ENCODE data around the gene TLE2. TPM values are rescaled to one million over a fixed set of nuclear protein-coding genes. Genes with fewer than 3 reads are reported as not detected.

TLE2 gene
- total RNA-seq (2014; rRNA removed; shearing (Covaris generic)) = 9.6 and 18.7 TPM in 2 replicates

- Histone ChIP-seq H3K4me3 (ENCODE audit: insufficient read depth, low read depth, low read length) (peak within 1 kb of the TSS; percentile 56), H3K27me3 (ENCODE audit: control insufficient read depth, insufficient read depth, low read length) (peaks cover 36% of the 10 kb centered on the region), H3K36me3 (replicated peaks; ENCODE audit: control insufficient read depth, insufficient read depth, low read length) (no peaks in the 10 kb centered on the region)
- peak; percentile 84 for DNase-seq
Observed at GRCh38 chr19:3029065-3029923, at the start of gene TLE2. Gene TLE2 (minus strand): TSS chr19:3029280. CDS start chr19:3028904, 376 bp downstream.

DNA sequence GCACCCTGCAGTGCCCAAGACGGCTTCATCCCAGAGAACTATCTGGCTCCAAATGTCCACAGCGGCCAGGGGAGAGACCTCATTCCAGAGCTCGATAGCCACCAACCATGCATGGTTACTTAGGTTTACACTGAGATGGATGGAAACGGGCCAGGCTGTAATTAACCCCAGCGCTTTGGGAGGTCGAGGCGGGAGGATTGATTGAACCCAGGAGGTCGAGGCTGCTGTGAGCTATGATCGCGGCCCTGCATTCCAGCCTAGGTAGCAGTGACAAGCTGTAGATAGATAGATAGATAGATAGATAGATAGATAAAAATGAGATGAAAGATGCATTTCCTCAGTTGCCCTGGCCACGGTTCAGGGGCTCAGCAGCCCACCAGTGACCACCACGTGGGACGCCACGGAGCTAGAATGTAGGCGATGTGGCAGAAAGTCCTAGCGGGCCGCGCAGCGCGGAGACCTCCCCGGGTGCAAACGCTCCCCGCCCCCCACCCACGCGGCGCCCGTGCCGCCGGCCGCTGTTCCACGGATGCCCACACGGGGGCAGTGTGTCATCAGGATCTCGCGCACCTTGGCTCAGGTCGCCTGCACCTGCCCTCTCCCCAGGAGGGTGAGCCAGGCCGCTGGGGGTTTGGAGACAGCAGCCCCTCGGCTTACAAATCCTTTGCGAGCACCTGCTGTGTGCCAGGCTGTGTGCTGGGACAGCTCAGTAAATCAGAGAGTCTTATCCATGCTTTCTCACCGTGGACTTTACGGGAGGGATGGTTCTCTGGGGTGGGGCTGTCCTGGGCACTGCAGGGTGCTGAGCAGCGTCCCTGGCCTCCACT is 46.7 kb upstream of the TLE2 start:
- Histone ChIP-seq H3K4me3 (ENCODE audit: insufficient read depth, low read depth, low read length) (peak overlapping the region; percentile 14; the same call in 1 of the 2 replicates), H3K36me3 (replicated peaks; ENCODE audit: control insufficient read depth, insufficient read depth, low read length) (no peaks in the 10 kb centered on the region), H3K27me3 (ENCODE audit: control insufficient read depth, insufficient read depth, low read length) (peaks cover 2% of the 10 kb centered on the region; the same call in 1 of the 2 replicates)
- DNase-seq = peak; percentile 95

- no peak for DNase-seq
- no peak overlapping the region for H3K4me3 ChIP-seq (ENCODE audit: insufficient read depth, low read depth, low read length)
- no peaks in the 10 kb centered on the region for H3K36me3 ChIP-seq (replicated peaks; ENCODE audit: control insufficient read depth, insufficient read depth, low read length)
- peaks cover 2% of the 10 kb centered on the region; the same call in 1 of the 2 replicates for H3K27me3 ChIP-seq (ENCODE audit: control insufficient read depth, insufficient read depth, low read length)
Observed at GRCh38 chr19:3073931-3074595, 45.0 kb upstream of the TLE2 start.

GRCh38 chr19:3073159-3073563 is 44.1 kb upstream of the TLE2 start:
- Histone ChIP-seq H3K36me3 (replicated peaks; ENCODE audit: control insufficient read depth, insufficient read depth, low read length) (no peaks in the 10 kb centered on the region), H3K4me3 (ENCODE audit: insufficient read depth, low read depth, low read length) (no peak overlapping the region), H3K27me3 (ENCODE audit: control insufficient read depth, insufficient read depth, low read length) (peaks cover 2% of the 10 kb centered on the region; the same call in 1 of the 2 replicates)
- DNase-seq = peak; percentile 69

- Histone ChIP-seq H3K27me3 (ENCODE audit: control insufficient read depth, insufficient read depth, low read length) (peaks cover 2% of the 10 kb centered on the region; the same call in 1 of the 2 replicates), H3K4me3 (ENCODE audit: insufficient read depth, low read depth, low read length) (no peak overlapping the region), H3K36me3 (replicated peaks; ENCODE audit: control insufficient read depth, insufficient read depth, low read length) (no peaks in the 10 kb centered on the region)
- no peak for DNase-seq
Observed at GRCh38 chr19:3071768-3072167, 42.7 kb upstream of the TLE2 start.

- Histone ChIP-seq H3K4me3 (ENCODE audit: insufficient read depth, low read depth, low read length) (no peak overlapping the region), H3K27me3 (ENCODE audit: control insufficient read depth, insufficient read depth, low read length) (no peaks in the 10 kb centered on the region), H3K36me3 (replicated peaks; ENCODE audit: control insufficient read depth, insufficient read depth, low read length) (no peaks in the 10 kb centered on the region)
- DNase-seq = peak; percentile 50
Observed at GRCh38 chr19:3068071-3068470, 39.0 kb upstream of the TLE2 start.

GRCh38 chr19:3067563-3067962 is 38.5 kb upstream of the TLE2 start:
- Histone ChIP-seq H3K4me3 (ENCODE audit: insufficient read depth, low read depth, low read length) (no peak overlapping the region), H3K27me3 (ENCODE audit: control insufficient read depth, insufficient read depth, low read length) (no peaks in the 10 kb centered on the region), H3K36me3 (replicated peaks; ENCODE audit: control insufficient read depth, insufficient read depth, low read length) (no peaks in the 10 kb centered on the region)
- no peak for DNase-seq

DNA sequence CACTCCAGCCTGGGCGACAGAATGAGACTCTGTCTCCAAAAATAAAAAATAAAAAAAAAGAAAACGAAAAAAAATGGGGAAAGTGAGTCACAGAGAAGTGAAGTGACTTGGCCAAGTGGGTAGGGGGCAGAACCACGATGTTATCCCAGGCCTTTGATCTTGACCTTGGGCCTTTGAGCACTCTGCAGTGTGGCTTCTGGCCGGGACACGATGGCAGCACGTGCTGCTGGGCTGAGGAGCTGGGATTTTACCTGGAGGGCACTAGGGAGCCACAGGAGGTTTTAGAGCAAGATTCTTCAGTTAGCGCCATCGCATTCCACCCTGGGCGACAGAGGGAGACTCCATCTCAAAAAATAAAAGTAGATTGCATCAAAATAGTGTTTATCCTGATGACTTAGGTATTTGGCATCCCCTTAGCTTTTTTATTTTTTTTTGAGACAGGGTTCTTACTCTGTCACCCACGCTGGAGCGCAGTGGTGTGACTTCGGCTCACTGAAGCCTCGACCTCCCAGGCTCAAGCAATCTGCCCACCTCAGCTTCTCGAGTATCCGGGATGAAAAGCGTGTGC is 37.5 kb upstream of the TLE2 start:
- Histone ChIP-seq H3K36me3 (replicated peaks; ENCODE audit: control insufficient read depth, insufficient read depth, low read length) (no peaks in the 10 kb centered on the region), H3K27me3 (ENCODE audit: control insufficient read depth, insufficient read depth, low read length) (no peaks in the 10 kb centered on the region), H3K4me3 (ENCODE audit: insufficient read depth, low read depth, low read length) (no peak overlapping the region)
- DNase-seq = no peak

- H3K4me3 ChIP-seq (ENCODE audit: insufficient read depth, low read depth, low read length) = no peak overlapping the region
- peak; percentile 66 for DNase-seq
- H3K27me3 ChIP-seq (ENCODE audit: control insufficient read depth, insufficient read depth, low read length) = no peaks in the 10 kb centered on the region
- H3K36me3 ChIP-seq (replicated peaks; ENCODE audit: control insufficient read depth, insufficient read depth, low read length) = no peaks in the 10 kb centered on the region
Observed at GRCh38 chr19:3065675-3066357, 36.7 kb upstream of the TLE2 start.

GRCh38 chr19:3064011-3064330 is 34.9 kb upstream of the TLE2 start:
- H3K36me3 ChIP-seq (replicated peaks; ENCODE audit: control insufficient read depth, insufficient read depth, low read length) = peaks cover 6% of the 10 kb centered on the region

DNA sequence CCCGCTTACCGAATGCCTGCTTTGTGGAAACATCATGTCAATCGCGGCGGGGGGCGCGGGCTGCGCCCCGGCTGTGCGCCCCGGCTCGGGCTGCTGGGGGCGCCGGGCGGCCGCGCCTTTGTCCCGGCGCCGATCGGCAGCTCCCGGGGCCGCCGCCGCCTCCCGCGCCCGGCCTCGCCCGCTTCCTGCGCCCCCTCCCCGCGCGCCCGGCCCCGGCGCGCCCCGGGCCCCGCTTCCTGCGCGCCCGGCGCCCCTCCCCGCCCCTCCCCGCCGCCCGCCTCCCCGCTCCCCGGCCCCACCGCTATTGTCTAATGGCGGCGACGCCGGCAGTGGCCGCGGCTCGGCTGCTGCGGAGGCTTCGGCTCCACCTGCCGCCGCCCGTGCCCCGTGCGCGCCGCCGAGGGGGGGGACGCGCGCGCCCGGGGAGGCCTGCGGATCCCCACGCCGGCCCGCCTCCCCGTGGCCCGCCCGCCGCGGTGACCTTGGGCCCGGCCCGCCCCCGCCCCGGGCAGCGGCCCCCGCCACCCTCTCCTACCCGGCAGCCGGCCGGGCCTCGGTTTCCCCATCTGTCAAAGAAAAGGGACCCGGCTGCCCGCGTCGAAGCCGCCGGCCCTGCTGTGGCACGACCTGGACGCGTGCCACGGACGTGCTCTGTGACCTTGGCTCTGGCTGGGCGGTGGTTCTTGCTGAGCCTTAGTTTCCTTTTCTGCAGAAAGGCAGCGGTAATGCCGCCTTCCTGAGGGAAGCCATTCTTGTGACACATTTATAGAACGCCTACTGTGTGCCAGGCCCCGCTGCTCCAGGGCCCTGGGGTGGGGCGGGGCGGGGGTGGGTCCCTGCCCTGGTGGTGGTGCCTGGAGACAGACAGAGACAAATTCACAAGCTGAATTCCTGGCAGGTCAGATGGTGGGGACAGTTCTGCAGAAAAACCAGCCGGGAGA is 33.4 kb upstream of the TLE2 start, which contains the start of gene TLE5:
TLE5 (minus strand) TSS at position 331 of the 941 bp plus-strand sequence; CDS start at position 36, 295 bp downstream.
- peaks cover 6% of the 10 kb centered on the region for H3K36me3 ChIP-seq (replicated peaks; ENCODE audit: control insufficient read depth, insufficient read depth, low read length)
- H3K4me3 ChIP-seq (ENCODE audit: insufficient read depth, low read depth, low read length) = peak within 1 kb of the TSS; percentile 77
- DNase-seq = peak; percentile 92
- no peaks in the 10 kb centered on the region for H3K27me3 ChIP-seq (ENCODE audit: control insufficient read depth, insufficient read depth, low read length)

More at GRCh38 chr19:3064011-3064330, 34.9 kb upstream of the TLE2 start:
- Histone ChIP-seq H3K4me3 (ENCODE audit: insufficient read depth, low read depth, low read length) (no peak overlapping the region), H3K27me3 (ENCODE audit: control insufficient read depth, insufficient read depth, low read length) (no peaks in the 10 kb centered on the region)
- no peak for DNase-seq

- peak overlapping the region; percentile 77 for H3K4me3 ChIP-seq (ENCODE audit: insufficient read depth, low read depth, low read length)
- no peaks in the 10 kb centered on the region for H3K27me3 ChIP-seq (ENCODE audit: control insufficient read depth, insufficient read depth, low read length)
- DNase-seq = peak; percentile 87
- H3K36me3 ChIP-seq (replicated peaks; ENCODE audit: control insufficient read depth, insufficient read depth, low read length) = peaks cover 6% of the 10 kb centered on the region
Observed at GRCh38 chr19:3061182-3062161, 32.4 kb upstream of the TLE2 start.
